EH (cell line): ENCODE results near the gene CASP3.

Source experiments
- DNase-seq: peaks from one replicate; pipeline ENCODE4 v3.0.0-alpha.2; 2015; ENCODE audit warnings: low read depth

CASP3 gene

GRCh38 chr4:184649026-184649970 is at the start of gene CASP3, which contains the start of gene PRIMPOL:
Gene CASP3 (minus strand): TSS chr4:184649447. CDS start chr4:184638453, 10,994 bp downstream.
Gene PRIMPOL (plus strand): TSS chr4:184649738. CDS start chr4:184657141, 7,403 bp downstream.
- DNase-seq: peak; percentile 97

GRCh38 chr4:184697956-184698355 is 48.7 kb upstream of the CASP3 start:
- no peak for DNase-seq

GRCh38 chr4:184695178-184695896 is 46.1 kb upstream of the CASP3 start:
- DNase-seq: no peak

- no peak for DNase-seq
These were observed 45.2 kb upstream of the CASP3 start for GRCh38 chr4:184694412-184694956.

GRCh38 chr4:184693056-184693455 is 43.8 kb upstream of the CASP3 start:
- peak; percentile 7 for DNase-seq

- peak; percentile 17 for DNase-seq
These were observed 40.4 kb upstream of the CASP3 start for GRCh38 chr4:184689681-184690080.

GRCh38 chr4:184688447-184688846 is 39.2 kb upstream of the CASP3 start:
- peak; percentile 92 for DNase-seq

- DNase-seq: no peak
These were observed 38.8 kb upstream of the CASP3 start for GRCh38 chr4:184688005-184688404.

- peak; percentile 17 for DNase-seq
These were observed 35.4 kb upstream of the CASP3 start for GRCh38 chr4:184684491-184685189.

- DNase-seq: no peak
These were observed 32.7 kb upstream of the CASP3 start for GRCh38 chr4:184681916-184682315.

GRCh38 chr4:184680698-184681097 is 31.5 kb upstream of the CASP3 start:
- DNase-seq: no peak

GRCh38 chr4:184675821-184676492 is 26.7 kb upstream of the CASP3 start:
- no peak for DNase-seq

GRCh38 chr4:184675018-184675417 is 25.8 kb upstream of the CASP3 start:
- DNase-seq: no peak

GRCh38 chr4:184674011-184674410 is 24.8 kb upstream of the CASP3 start:
- no peak for DNase-seq

GRCh38 chr4:184672741-184673140 is 23.5 kb upstream of the CASP3 start:
- no peak for DNase-seq

GRCh38 chr4:184671101-184671500 is 21.9 kb upstream of the CASP3 start:
- no peak for DNase-seq

- no peak for DNase-seq
These were observed 20.0 kb upstream of the CASP3 start for GRCh38 chr4:184669251-184669650.

GRCh38 chr4:184668511-184669114 is 19.4 kb upstream of the CASP3 start:
- peak; percentile 29 for DNase-seq

GRCh38 chr4:184668096-184668495 is 18.8 kb upstream of the CASP3 start:
- DNase-seq: no peak

GRCh38 chr4:184666670-184667069 is 17.4 kb upstream of the CASP3 start:
- DNase-seq: no peak
